ENCODE measurements around the gene C19orf12. TPM values are rescaled to one million over a fixed set of nuclear protein-coding genes. Genes with fewer than 3 reads are reported as not detected.

The C19orf12 gene
- total RNA-seq, 1 experiment from 2014 or later: 17.5 TPM

- DNase-seq: no peak
- H2BK12ac ChIP-seq (ENCODE audit: insufficient read length, low read depth, low read length): no peak overlapping the region
- no peak overlapping the region for H2AK5ac ChIP-seq (ENCODE audit: insufficient read length, low read length)
- Mint-ChIP-seq H3K4me1 (no peaks in the 10 kb centered on the region), H3K27me3 (ENCODE audit: low read depth) (no peaks in the 10 kb centered on the region; the same call in 1 of the 2 replicates), H3K9me3 (no peaks in the 10 kb centered on the region), H3K36me3 (ENCODE audit: insufficient read depth in 1 of 3, low read depth in 3 of 3) (peaks cover 0 to 8% (median 2%) of the 10 kb centered on the region in 3 experiments; a peak in 3 of 7 replicates), H3K4me3 (no peak overlapping the region), H3K27ac (peak overlapping the region in 2 of 3 experiments; percentile 79 to 80; a peak in 2 of 7 replicates)
- H3K56ac ChIP-seq (ENCODE audit: insufficient read length, low read depth, low read length): no peak overlapping the region
- no peak overlapping the region for H2BK15ac ChIP-seq (ENCODE audit: low read depth, low read length)
- no peak overlapping the region for H3K18ac ChIP-seq (ENCODE audit: insufficient read length, low read depth, low read length)
- H2AFZ ChIP-seq (ENCODE audit: low read length): no peak overlapping the region
- no peaks in the 10 kb centered on the region for H4K20me1 ChIP-seq (ENCODE audit: control insufficient read depth, insufficient read depth, insufficient read length)
- no peak for TF ChIP-seq CTCF (conservative IDR thresholded peaks at IDR 0.05)
- H3K4me2 ChIP-seq (ENCODE audit: insufficient read depth, insufficient read length, low read length): no peak overlapping the region
- peaks cover 3% of the 10 kb centered on the region for H3K79me1 ChIP-seq (ENCODE audit: insufficient read depth, low read depth, low read length, poor library complexity, severe bottlenecking)
- no peak overlapping the region for H2BK5ac ChIP-seq (ENCODE audit: insufficient read length, low read length)
- no peaks in the 10 kb centered on the region for H3K4me1 ChIP-seq (ENCODE audit: insufficient read depth, low read length)
- H3K9ac ChIP-seq (ENCODE audit: extremely low read depth, insufficient read length, low read length): no peak overlapping the region
- WGBS (ENCODE audit: extremely low coverage, insufficient read length, low lambda C conversion rate): no CpG with 5 or more reads among the region's 13 CpGs
- H3K4ac ChIP-seq (ENCODE audit: low read depth, low read length): no peak overlapping the region
- H2BK120ac ChIP-seq (ENCODE audit: low read depth, low read length, poor library complexity, severe bottlenecking): no peak overlapping the region
- no peak overlapping the region for H2BK20ac ChIP-seq (ENCODE audit: low read depth, low read length, poor library complexity, severe bottlenecking)
- H4K91ac ChIP-seq (ENCODE audit: insufficient read length, low read depth, low read length): no peak overlapping the region
- no peaks in the 10 kb centered on the region for H3K23me2 ChIP-seq (ENCODE audit: insufficient read length, low read depth, low read length, poor library complexity, severe bottlenecking)
- H3K23ac ChIP-seq (ENCODE audit: insufficient read length, low read depth, low read length): no peak overlapping the region
- no peak overlapping the region for H3K27ac ChIP-seq (ENCODE audit: insufficient read length, low read depth, low read length)
- H3K14ac ChIP-seq (ENCODE audit: insufficient read depth, low read length): no peak overlapping the region
- H3K27me3 ChIP-seq (ENCODE audit: insufficient read depth, low read length): no peaks in the 10 kb centered on the region
- no peak overlapping the region for H4K5ac ChIP-seq (ENCODE audit: insufficient read length, low read depth, low read length)
- H4K8ac ChIP-seq (replicated peaks; ENCODE audit: insufficient read length, low read depth, low read length): no peak overlapping the region
- H3K9me3 ChIP-seq (ENCODE audit: control insufficient read depth, low read depth, low read length): no peaks in the 10 kb centered on the region
- 0 out of 2 replicates have a peak, but pooled peaks cover 2% of the 10 kb centered on the region for H3K79me2 ChIP-seq (ENCODE audit: insufficient read depth, low read length)
- no peak overlapping the region for H3T11ph ChIP-seq (ENCODE audit: low read length)
These were observed 39.3 kb downstream of the C19orf12 start for GRCh38 chr19:29675650-29676186.
